Measurements from ENCODE around the gene ZCCHC14. TPM values are rescaled to one million over a fixed set of nuclear protein-coding genes. Genes with fewer than 3 reads are reported as not detected.

Gene ZCCHC14
- total and polyA plus RNA-seq, 2 of the 13 experiments (the other 11 are each of a cell fraction or from before 2014, with no cell fraction given): 12.4 to 12.5 TPM

DNA sequence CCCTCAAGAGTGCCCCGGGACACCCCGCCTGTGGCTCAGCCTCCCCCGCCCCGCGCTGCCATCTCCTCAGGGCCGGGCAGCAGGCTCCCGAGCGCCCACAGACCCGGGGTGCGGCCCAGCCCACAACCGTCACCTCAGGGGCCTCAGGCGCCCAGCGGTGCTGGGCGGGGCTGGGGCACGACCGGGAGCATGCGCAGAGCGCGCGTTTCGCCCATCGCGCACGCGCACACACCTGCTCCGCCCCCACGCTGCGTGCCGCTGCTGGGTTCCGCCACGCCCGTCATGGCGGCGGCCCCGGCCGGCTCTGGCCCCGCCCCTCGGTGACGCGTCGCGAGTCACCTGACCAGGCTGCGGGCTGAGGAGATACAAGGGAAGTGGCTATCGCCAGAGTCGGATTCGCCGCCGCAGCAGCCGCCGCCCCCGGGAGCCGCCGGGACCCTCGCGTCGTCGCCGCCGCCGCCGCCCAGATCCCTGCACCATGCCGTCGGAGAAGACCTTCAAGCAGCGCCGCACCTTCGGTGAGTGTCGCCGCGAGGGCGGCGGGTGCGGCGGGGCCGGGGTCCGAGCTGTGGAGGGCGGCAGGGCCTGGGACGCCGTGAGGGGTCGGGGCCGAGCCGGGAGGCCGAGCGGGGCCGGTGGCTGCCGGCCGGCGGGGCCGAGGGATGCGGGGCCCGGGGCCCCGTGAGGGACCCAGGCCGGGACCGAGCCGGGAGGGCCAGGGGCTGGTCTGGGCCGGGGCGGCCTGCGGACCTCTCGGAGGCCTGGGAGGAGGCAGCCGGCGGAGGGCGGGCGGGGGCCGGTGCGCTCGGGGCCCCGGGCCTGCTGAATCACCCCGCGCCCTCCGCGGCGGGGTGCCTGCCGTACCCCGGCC, 100.6 kb downstream of the ZCCHC14 start, which contains the start of gene MAP1LC3B (continued):
- TF ChIP-seq RFXANK (CRISPR knock-in tag; IDR thresholded peaks at IDR 0.05) (0 out of 2 replicates have a peak, but pooled peaks have one; percentile 61), SRSF1 (optimal IDR thresholded peaks at IDR 0.05; ENCODE audit: low read depth, low read length) (no peak), MED8 (CRISPR knock-in tag; IDR thresholded peaks at IDR 0.05; ENCODE audit: insufficient replicate concordance) (peak; percentile 70), ZFX (CRISPR knock-in tag; IDR thresholded peaks at IDR 0.05; ENCODE audit: low read depth) (peak; percentile 92), RBAK (CRISPR knock-in tag; IDR thresholded peaks at IDR 0.05) (no peak), NPAS2 (CRISPR knock-in tag; IDR thresholded peaks at IDR 0.05; ENCODE audit: borderline replicate concordance) (no peak), KDM4B (CRISPR knock-in tag; IDR thresholded peaks at IDR 0.05) (peak; percentile 72), ZNF382 (CRISPR knock-in tag; IDR thresholded peaks at IDR 0.05; ENCODE audit: borderline replicate concordance) (no peak), ZNF160 (CRISPR knock-in tag; IDR thresholded peaks at IDR 0.05) (no peak; the same call in 1 of the 2 replicates), XBP1 (CRISPR knock-in tag; IDR thresholded peaks at IDR 0.05) (no peak), ZNF383 (CRISPR knock-in tag; IDR thresholded peaks at IDR 0.05; ENCODE audit: borderline replicate concordance) (no peak), TBP (CRISPR knock-in tag; IDR thresholded peaks at IDR 0.05) (no peak; the same call in 1 of the 2 replicates), NR2C2 (CRISPR knock-in tag; IDR thresholded peaks at IDR 0.05; ENCODE audit: borderline replicate concordance) (peak; percentile 92), CBFB (CRISPR knock-in tag; IDR thresholded peaks at IDR 0.05) (peak; percentile 97), NRL (CRISPR knock-in tag; IDR thresholded peaks at IDR 0.05; ENCODE audit: borderline replicate concordance) (peak; percentile 89; the same call in 1 of the 2 replicates), ZNF766 (CRISPR knock-in tag; IDR thresholded peaks at IDR 0.05; ENCODE audit: borderline replicate concordance) (peak; percentile 35; the same call in 1 of the 2 replicates), ZNF274 (CRISPR knock-in tag; IDR thresholded peaks at IDR 0.05) (peak; percentile 96), MYC (CRISPR knock-in tag; IDR thresholded peaks at IDR 0.05; ENCODE audit: borderline replicate concordance) (peak; percentile 92), ZNF644 (CRISPR knock-in tag; IDR thresholded peaks at IDR 0.05; ENCODE audit: low read depth) (0 out of 2 replicates have a peak, but pooled peaks have one; percentile 14), ZNF615 (CRISPR knock-in tag; IDR thresholded peaks at IDR 0.05; ENCODE audit: borderline replicate concordance) (no peak)
- TF ChIP-seq, protein P1, sequence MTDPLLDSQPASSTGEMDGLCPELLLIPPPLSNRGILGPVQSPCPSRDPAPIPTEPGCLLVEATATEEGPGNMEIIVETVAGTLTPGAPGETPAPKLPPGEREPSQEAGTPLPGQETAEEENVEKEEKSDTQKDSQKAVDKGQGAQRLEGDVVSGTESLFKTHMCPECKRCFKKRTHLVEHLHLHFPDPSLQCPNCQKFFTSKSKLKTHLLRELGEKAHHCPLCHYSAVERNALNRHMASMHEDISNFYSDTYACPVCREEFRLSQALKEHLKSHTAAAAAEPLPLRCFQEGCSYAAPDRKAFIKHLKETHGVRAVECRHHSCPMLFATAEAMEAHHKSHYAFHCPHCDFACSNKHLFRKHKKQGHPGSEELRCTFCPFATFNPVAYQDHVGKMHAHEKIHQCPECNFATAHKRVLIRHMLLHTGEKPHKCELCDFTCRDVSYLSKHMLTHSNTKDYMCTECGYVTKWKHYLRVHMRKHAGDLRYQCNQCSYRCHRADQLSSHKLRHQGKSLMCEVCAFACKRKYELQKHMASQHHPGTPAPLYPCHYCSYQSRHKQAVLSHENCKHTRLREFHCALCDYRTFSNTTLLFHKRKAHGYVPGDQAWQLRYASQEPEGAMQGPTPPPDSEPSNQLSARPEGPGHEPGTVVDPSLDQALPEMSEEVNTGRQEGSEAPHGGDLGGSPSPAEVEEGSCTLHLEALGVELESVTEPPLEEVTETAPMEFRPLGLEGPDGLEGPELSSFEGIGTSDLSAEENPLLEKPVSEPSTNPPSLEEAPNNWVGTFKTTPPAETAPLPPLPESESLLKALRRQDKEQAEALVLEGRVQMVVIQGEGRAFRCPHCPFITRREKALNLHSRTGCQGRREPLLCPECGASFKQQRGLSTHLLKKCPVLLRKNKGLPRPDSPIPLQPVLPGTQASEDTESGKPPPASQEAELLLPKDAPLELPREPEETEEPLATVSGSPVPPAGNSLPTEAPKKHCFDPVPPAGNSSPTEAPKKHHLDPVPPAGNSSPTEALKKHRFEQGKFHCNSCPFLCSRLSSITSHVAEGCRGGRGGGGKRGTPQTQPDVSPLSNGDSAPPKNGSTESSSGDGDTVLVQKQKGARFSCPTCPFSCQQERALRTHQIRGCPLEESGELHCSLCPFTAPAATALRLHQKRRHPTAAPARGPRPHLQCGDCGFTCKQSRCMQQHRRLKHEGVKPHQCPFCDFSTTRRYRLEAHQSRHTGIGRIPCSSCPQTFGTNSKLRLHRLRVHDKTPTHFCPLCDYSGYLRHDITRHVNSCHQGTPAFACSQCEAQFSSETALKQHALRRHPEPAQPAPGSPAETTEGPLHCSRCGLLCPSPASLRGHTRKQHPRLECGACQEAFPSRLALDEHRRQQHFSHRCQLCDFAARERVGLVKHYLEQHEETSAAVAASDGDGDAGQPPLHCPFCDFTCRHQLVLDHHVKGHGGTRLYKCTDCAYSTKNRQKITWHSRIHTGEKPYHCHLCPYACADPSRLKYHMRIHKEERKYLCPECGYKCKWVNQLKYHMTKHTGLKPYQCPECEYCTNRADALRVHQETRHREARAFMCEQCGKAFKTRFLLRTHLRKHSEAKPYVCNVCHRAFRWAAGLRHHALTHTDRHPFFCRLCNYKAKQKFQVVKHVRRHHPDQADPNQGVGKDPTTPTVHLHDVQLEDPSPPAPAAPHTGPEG (CRISPR knock-in tag; IDR thresholded peaks at IDR 0.05): no peak; the same call in 1 of the 2 replicates
- TF ChIP-seq, protein P2, sequence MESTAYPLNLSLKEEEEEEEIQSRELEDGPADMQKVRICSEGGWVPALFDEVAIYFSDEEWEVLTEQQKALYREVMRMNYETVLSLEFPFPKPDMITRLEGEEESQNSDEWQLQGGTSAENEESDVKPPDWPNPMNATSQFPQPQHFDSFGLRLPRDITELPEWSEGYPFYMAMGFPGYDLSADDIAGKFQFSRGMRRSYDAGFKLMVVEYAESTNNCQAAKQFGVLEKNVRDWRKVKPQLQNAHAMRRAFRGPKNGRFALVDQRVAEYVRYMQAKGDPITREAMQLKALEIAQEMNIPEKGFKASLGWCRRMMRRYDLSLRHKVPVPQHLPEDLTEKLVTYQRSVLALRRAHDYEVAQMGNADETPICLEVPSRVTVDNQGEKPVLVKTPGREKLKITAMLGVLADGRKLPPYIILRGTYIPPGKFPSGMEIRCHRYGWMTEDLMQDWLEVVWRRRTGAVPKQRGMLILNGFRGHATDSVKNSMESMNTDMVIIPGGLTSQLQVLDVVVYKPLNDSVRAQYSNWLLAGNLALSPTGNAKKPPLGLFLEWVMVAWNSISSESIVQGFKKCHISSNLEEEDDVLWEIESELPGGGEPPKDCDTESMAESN (CRISPR knock-in tag; conservative IDR thresholded peaks at IDR 0.05): peak; percentile 95

All from HepG2 (cell line).